ENCODE results near the gene MTCH2. TPM values are rescaled to one million over a fixed set of nuclear protein-coding genes. Genes with fewer than 3 reads are reported as not detected.

The MTCH2 gene
- total RNA-seq, 2 donors from 2014 or later = 48.4 to 56.8 TPM

- TF ChIP-seq POLR2A (IDR thresholded peaks at IDR 0.05) = no peak
- TF ChIP-seq POLR2AphosphoS5 (IDR thresholded peaks at IDR 0.05) = no peak
- TF ChIP-seq CTCF (IDR thresholded peaks at IDR 0.05) = no peak
- intact Hi-C loops (cut with DNase I) = no loop called here
- Histone ChIP-seq H3K27ac (no peak overlapping the region), H3K4me1 (replicated peaks) (no peaks in the 10 kb centered on the region), H3K9me3 (no peaks in the 10 kb centered on the region), H3K4me3 (no peak overlapping the region), H3K27me3 (replicated peaks; ENCODE audit: insufficient read depth) (no peaks in the 10 kb centered on the region), H3K36me3 (no peaks in the 10 kb centered on the region)
- WGBS = 66% methylated on average over 6 of the region's 6 CpGs
- no peak for DNase-seq (ENCODE audit: low spot score)
Measured at GRCh38 chr11:47611348-47611794, 31.0 kb downstream of the MTCH2 start.

- no peaks in the 10 kb centered on the region for H3K36me3 ChIP-seq
- TF ChIP-seq POLR2A (IDR thresholded peaks at IDR 0.05) = no peak
- no peak for TF ChIP-seq CTCF (IDR thresholded peaks at IDR 0.05)
- no peak for TF ChIP-seq POLR2AphosphoS5 (IDR thresholded peaks at IDR 0.05)
- 72% methylated on average over 3 of the region's 3 CpGs for WGBS
- no peak overlapping the region for H3K4me3 ChIP-seq
- H3K27me3 ChIP-seq (replicated peaks; ENCODE audit: insufficient read depth) = no peaks in the 10 kb centered on the region
- H3K4me1 ChIP-seq (replicated peaks) = no peaks in the 10 kb centered on the region
- intact Hi-C loops (cut with DNase I) = no loop called here
- H3K9me3 ChIP-seq = no peaks in the 10 kb centered on the region
- no peak overlapping the region for H3K27ac ChIP-seq
- DNase-seq (ENCODE audit: low spot score) = no peak
Measured at GRCh38 chr11:47609675-47610074, 32.7 kb downstream of the MTCH2 start.

- H3K4me1 ChIP-seq (replicated peaks) = no peaks in the 10 kb centered on the region
- WGBS = 78% methylated on average over 7 of the region's 7 CpGs
- no peaks in the 10 kb centered on the region for H3K27me3 ChIP-seq (replicated peaks; ENCODE audit: insufficient read depth)
- H3K36me3 ChIP-seq = no peaks in the 10 kb centered on the region
- intact Hi-C loops (cut with DNase I) = no loop called here
- no peak for DNase-seq (ENCODE audit: low spot score)
- H3K27ac ChIP-seq = no peak overlapping the region
- TF ChIP-seq CTCF (IDR thresholded peaks at IDR 0.05) (no peak), POLR2A (IDR thresholded peaks at IDR 0.05) (no peak), POLR2AphosphoS5 (IDR thresholded peaks at IDR 0.05) (no peak)
- H3K4me3 ChIP-seq = no peak overlapping the region
- H3K9me3 ChIP-seq = no peaks in the 10 kb centered on the region
Measured at GRCh38 chr11:47607380-47607779, 35.0 kb downstream of the MTCH2 start.

- WGBS = 53% methylated on average over 5 of the region's 5 CpGs
- intact Hi-C loops (cut with DNase I) = no loop called here
- no peak for DNase-seq (ENCODE audit: low spot score)
Measured at GRCh38 chr11:47606731-47607130, 35.6 kb downstream of the MTCH2 start.

More at GRCh38 chr11:47606731-47607130, 35.6 kb downstream of the MTCH2 start:
- no peak overlapping the region for H3K4me3 ChIP-seq
- H3K4me1 ChIP-seq (replicated peaks) = no peaks in the 10 kb centered on the region
- no peaks in the 10 kb centered on the region for H3K27me3 ChIP-seq (replicated peaks; ENCODE audit: insufficient read depth)
- no peaks in the 10 kb centered on the region for H3K9me3 ChIP-seq
- no peak for TF ChIP-seq POLR2AphosphoS5 (IDR thresholded peaks at IDR 0.05)
- no peak for TF ChIP-seq CTCF (IDR thresholded peaks at IDR 0.05)
- no peak for TF ChIP-seq POLR2A (IDR thresholded peaks at IDR 0.05)
- H3K27ac ChIP-seq = no peak overlapping the region
- no peaks in the 10 kb centered on the region for H3K36me3 ChIP-seq
